IMR-90 (cell line): ENCODE measurements around the gene ADAMTS9. TPM values are rescaled to one million over a fixed set of nuclear protein-coding genes. Genes with fewer than 3 reads are reported as not detected.
A peak's percentile ranks its signal among the peaks of the same experiment; 100 is the strongest.

ENCODE experiments used
- ATAC-seq: fragments of 200-7000 bp; cut with Tn5 transposase; 2 replicates; pipeline ENCODE4 v1.9.1; 2020; ENCODE audit warnings: low read depth, mild to moderate bottlenecking, moderate library complexity
- BruUV-seq: library from RNA; stranded (reverse); fragments of 400-500 nt; replicated peaks from 2 replicates; lab custom pipeline; 2021; lab: Mats Ljungman, UMichigan
- CTCF ChIA-PET: fragments of 300-600 bp; formaldehyde crosslinking; extraction: SDS; loops from one replicate; lab custom pipeline; 2021; ENCODE audit warnings: antibody characterized with exemption; lab: Yijun Ruan, JAX
- POLR2A ChIA-PET: fragments of 300-600 bp; sonication (Branson Sonifier 250); formaldehyde crosslinking; loops from one replicate; lab custom pipeline; 2022; ENCODE audit warnings: antibody characterized with exemption; ENCODE audit not compliant: unreplicated experiment; lab: Charles Lee
- DNase-seq: peaks from one replicate; pipeline ENCODE4 v3.0.0; 2013
- H2AFZ ChIP-seq: replicated peaks from 2 replicates; pipeline ENCODE3; 2013; ENCODE audit warnings: low read length, mild to moderate bottlenecking; ENCODE audit not compliant: poor library complexity
- H2AK5ac ChIP-seq: 2 replicates; pipeline ENCODE4 v1.6.1; 2013; ENCODE audit warnings: low read depth, low read length, inconsistent platforms
- H2AK9ac ChIP-seq: replicated peaks from 2 replicates; pipeline ENCODE3; 2013; ENCODE audit warnings: mild to moderate bottlenecking, low read depth, low read length, moderate library complexity; ENCODE audit not compliant: poor library complexity
- H2BK120ac ChIP-seq: 2 replicates; pipeline ENCODE4 v1.6.1; 2013; ENCODE audit warnings: low read depth, low read length, inconsistent platforms
- H2BK15ac ChIP-seq: 3 replicates; pipeline ENCODE4 v1.6.1; 2013; ENCODE audit warnings: low read depth, low read length, inconsistent platforms
- H2BK20ac ChIP-seq: 2 replicates; pipeline ENCODE4 v1.6.1; 2013; ENCODE audit warnings: low read depth, mild to moderate bottlenecking, inconsistent platforms, low read length, moderate library complexity
- H2BK5ac ChIP-seq: 2 replicates; pipeline ENCODE4 v1.6.1; 2013; ENCODE audit warnings: mild to moderate bottlenecking, low read depth, low read length, inconsistent platforms; ENCODE audit not compliant: poor library complexity, severe bottlenecking
- H3K14ac ChIP-seq: replicated peaks from 2 replicates; pipeline ENCODE4 v1.6.1; 2013; ENCODE audit warnings: low read depth, low read length, inconsistent platforms
- H3K18ac ChIP-seq: 2 replicates; pipeline ENCODE4 v1.6.1; 2013; ENCODE audit warnings: low read depth, low read length, control low read depth
- H3K23ac ChIP-seq: 2 replicates; pipeline ENCODE4 v1.6.1; 2013; ENCODE audit warnings: low read depth, low read length, inconsistent platforms
- H3K27ac ChIP-seq: 2 replicates; pipeline ENCODE4 v1.5.1; 2013; ENCODE audit warnings: mild to moderate bottlenecking, control low read depth, low read length; ENCODE audit not compliant: insufficient read depth
- H3K27me3 ChIP-seq: 2 replicates; pipeline ENCODE4 v1.6.1; 2013; ENCODE audit warnings: low read length; ENCODE audit not compliant: control insufficient read depth, insufficient read depth
- H3K36me3 ChIP-seq: 2 replicates; pipeline ENCODE4 v1.6.1; 2013; ENCODE audit warnings: low read length, mixed read lengths; ENCODE audit not compliant: control insufficient read depth, insufficient read depth
- H3K4ac ChIP-seq: 2 replicates; pipeline ENCODE4 v1.6.1; 2013; ENCODE audit warnings: low read depth, low read length, inconsistent platforms
- H3K4me1 ChIP-seq: 2 replicates; pipeline ENCODE4 v1.6.1; 2013; ENCODE audit warnings: low read length, mixed read lengths; ENCODE audit not compliant: control insufficient read depth, insufficient read depth
- H3K4me2 ChIP-seq: 2 replicates; pipeline ENCODE4 v1.6.1; 2013; ENCODE audit warnings: low read depth, mild to moderate bottlenecking, control low read depth, low read length, moderate library complexity
- H3K4me3 ChIP-seq: 2 replicates; pipeline ENCODE4 v1.5.1; 2013; ENCODE audit warnings: low read depth, mild to moderate bottlenecking, control low read depth, low read length, moderate library complexity; ENCODE audit not compliant: insufficient read depth
- H3K56ac ChIP-seq: 2 replicates; pipeline ENCODE4 v1.6.1; 2013; ENCODE audit warnings: low read length, inconsistent platforms; ENCODE audit not compliant: insufficient read depth; ENCODE audit errors: extremely low read depth
- H3K79me1 ChIP-seq, 2 experiments: 2 replicates each; pipeline ENCODE4 v1.6.1; 2013; ENCODE audit warnings: low read length in 2 of 2, inconsistent platforms in 1 of 2, low read depth in 1 of 2
- H3K9ac ChIP-seq: 2 replicates; pipeline ENCODE4 v1.6.1; 2013; ENCODE audit warnings: low read depth, low read length, control low read depth
- H3K9me1 ChIP-seq: 2 replicates; pipeline ENCODE4 v1.6.1; 2013; ENCODE audit warnings: low read length, inconsistent platforms; ENCODE audit not compliant: insufficient read depth
- H3K9me3 ChIP-seq: 2 replicates; pipeline ENCODE4 v1.6.1; 2013; ENCODE audit warnings: low read length; ENCODE audit not compliant: control insufficient read depth, insufficient read depth
- H4K20me1 ChIP-seq: 2 replicates; pipeline ENCODE4 v1.6.1; 2013; ENCODE audit warnings: low read length, inconsistent platforms; ENCODE audit not compliant: insufficient read depth
- H4K5ac ChIP-seq: 2 replicates; pipeline ENCODE4 v1.6.1; 2013; ENCODE audit warnings: mild to moderate bottlenecking, low read depth, low read length, control low read depth
- H4K8ac ChIP-seq, 2 experiments: 2 replicates each; pipeline ENCODE4 v1.6.1; 2013; ENCODE audit warnings: low read depth in 2 of 2, low read length in 2 of 2, control low read depth in 1 of 2, inconsistent platforms in 1 of 2
- H4K91ac ChIP-seq: 2 replicates; pipeline ENCODE4 v1.6.1; 2013; ENCODE audit warnings: low read depth, low read length, inconsistent platforms; ENCODE audit not compliant: insufficient read depth
- BHLHE40 ChIP-seq: fragments of 150-350 bp; IDR thresholded peaks from 2 replicates; pipeline ENCODE4 v1.6.1; 2016; ENCODE audit warnings: mild to moderate bottlenecking, low read depth, low read length
- CEBPB ChIP-seq: IDR thresholded peaks from 2 replicates; pipeline ENCODE4 v1.6.1; 2012; ENCODE audit warnings: low read depth, low read length, improper control_type of control experiment
- CHD1 ChIP-seq: IDR thresholded peaks from 2 replicates; pipeline ENCODE4 v1.6.1; 2012; ENCODE audit warnings: low read depth, low read length, improper control_type of control experiment
- MAFK ChIP-seq: IDR thresholded peaks from 2 replicates; pipeline ENCODE4 v1.6.1; 2012; ENCODE audit warnings: low read depth, low read length, improper control_type of control experiment
- MAZ ChIP-seq: IDR thresholded peaks from 2 replicates; pipeline ENCODE4 v1.6.1; 2012; ENCODE audit warnings: low read depth, mild to moderate bottlenecking, low read length, improper control_type of control experiment, moderate library complexity, borderline replicate concordance
- MXI1 ChIP-seq: IDR thresholded peaks from 2 replicates; pipeline ENCODE4 v1.6.1; 2012; ENCODE audit warnings: low read depth, mild to moderate bottlenecking, low read length, moderate library complexity, borderline replicate concordance
- WGBS, 2 experiments: methylation state at CpG; one replicate each; pipeline versions ENCODE4 v1.1.5 to v1.1.7; 2013; ENCODE audit warnings: missing lambda C conversion rate in 2 of 2; ENCODE audit not compliant: insufficient read length in 1 of 2; ENCODE audit errors: extremely low coverage in 2 of 2; 5-methylcytosine and 5-hydroxymethylcytosine counted together
- dilution Hi-C: fragments of 300-500 bp; cut with HindIII; formaldehyde crosslinking; loops from one replicate; pipeline ENCODE4 v1.14.3; 2018; ENCODE audit warnings: low sequenced_read_pairs; ENCODE audit not compliant: unreplicated experiment
- in situ Hi-C: fragments of 300-500 bp; cut with MboI; formaldehyde crosslinking; loops from 3 replicates; pipeline ENCODE4 v1.14.3; 2019; ENCODE audit warnings: low sequenced_read_pairs, inconsistent platforms, mixed read lengths
- intact Hi-C: fragments of 100-400 bp; cut with micrococcal nuclease; formaldehyde crosslinking; loops from 2 replicates; pipeline ENCODE4 v1.10.0; 2022
- polyA plus RNA-seq, 3 experiments: library from polyadenylated mRNA; depleted of rRNA; stranded (reverse); fragments of >200 nt; gene quantifications; 2 replicates each; pipeline ENCODE4 v1.2.3, GENCODE V29; 2012; ENCODE audit warnings: low replicate concordance in 1 of 3
- total RNA-seq: library from RNA; depleted of rRNA; stranded (reverse); fragments of >200 nt; gene quantifications from 2 replicates; pipeline ENCODE4 v1.2.3, GENCODE V29; 2012
- TF ChIP-seq, protein P1 (sequence below): fragments of 150-350 bp; IDR thresholded peaks from 2 replicates; pipeline ENCODE4 v1.6.1; 2017; ENCODE audit warnings: mild to moderate bottlenecking, antibody characterized with exemption, low read length, low read depth
- TF ChIP-seq, protein P2 (sequence below): conservative IDR thresholded peaks from 2 replicates; pipeline ENCODE4 v1.5.1; 2012; ENCODE audit warnings: mild to moderate bottlenecking, low read depth, low read length, improper control_type of control experiment

ADAMTS9 gene
- total and polyA plus RNA-seq, 2 of the 4 experiments (the other 2 are of a cell fraction): 0.55 to 1.1 TPM

DNA sequence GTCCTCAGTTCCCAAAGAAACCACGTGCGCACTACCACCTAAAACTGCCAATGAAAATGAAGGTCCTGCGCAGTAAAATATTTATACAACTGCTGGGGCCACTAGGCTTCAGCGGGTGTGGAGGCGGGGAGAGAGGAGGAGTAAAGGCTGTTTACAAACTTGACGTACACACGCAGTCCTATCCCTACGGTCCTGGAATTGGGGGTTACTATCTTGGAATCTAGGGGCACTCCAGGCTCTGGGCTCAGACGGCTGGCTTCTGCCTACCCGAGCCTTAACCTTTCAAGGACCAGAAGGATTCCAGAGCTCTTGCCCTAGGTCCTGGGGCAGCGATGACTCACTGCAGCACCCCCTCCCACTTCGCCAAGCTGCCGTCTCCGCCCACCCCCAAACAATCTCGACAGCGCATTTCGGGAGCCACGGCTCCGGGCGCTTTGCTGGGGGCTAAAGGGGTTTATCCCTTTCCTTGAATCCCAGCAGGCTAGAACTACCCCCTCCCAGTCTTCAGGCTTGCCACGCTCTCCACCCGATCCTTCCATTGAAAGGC lies 3.0 kb downstream of the ADAMTS9 start:
- in situ Hi-C loops (no loop called here), dilution Hi-C loops (no loop called here), intact Hi-C loops (loop anchor here (5.0 kb wide), 2 partner anchors 488 to 753 kb away; no protein-coding TSS in a partner anchor)
- Histone ChIP-seq H2AFZ (peak overlapping the region; percentile 93), H3K56ac (peak overlapping the region; percentile 6; the same call in 1 of the 2 replicates), H3K4ac (peak overlapping the region; percentile 68; the same call in 1 of the 2 replicates), H2BK120ac (peak overlapping the region; percentile 42; the same call in 1 of the 2 replicates), H2BK5ac (peak overlapping the region; percentile 68), H2BK20ac (0 out of 2 replicates have a peak overlapping the region, but pooled peaks have one; percentile 55), H3K23ac (no peak overlapping the region), H2AK5ac (no peak overlapping the region), H3K27me3 (no peaks in the 10 kb centered on the region), H4K5ac (peak overlapping the region; percentile 62), H3K4me3 (peak overlapping the region; percentile 64), H3K79me1 (no peaks in the 10 kb centered on the region), H3K9me3 (no peaks in the 10 kb centered on the region), H3K9me1 (no peaks in the 10 kb centered on the region), H3K4me1 (peaks cover 3% of the 10 kb centered on the region; the same call in 1 of the 2 replicates), H4K8ac (peak overlapping the region; percentile 64 to 71; a peak in 2 of 4 replicates), H3K4me2 (peak overlapping the region; percentile 77), H3K9ac (peak overlapping the region; percentile 93), H3K36me3 (peaks cover 7% of the 10 kb centered on the region; the same call in 1 of the 2 replicates), H4K20me1 (no peaks in the 10 kb centered on the region; the same call in 1 of the 2 replicates), H2AK9ac (peak overlapping the region; percentile 22), H3K18ac (peak overlapping the region; percentile 62), H3K27ac (peak overlapping the region; percentile 86), H4K91ac (peak overlapping the region; percentile 57; the same call in 1 of the 2 replicates), H3K14ac (peak overlapping the region; percentile 10; the same call in 1 of the 2 replicates), H2BK15ac (peak overlapping the region; percentile 39; the same call in 1 of the 3 replicates)
- WGBS, 2 experiments: 0% methylated on average over 3 of the region's 22 CpGs; no CpG with 5 or more reads in 1 of the 2 experiments
- ChIA-PET CTCF (no interaction called here), POLR2A (no interaction called here)
- DNase-seq (peak; percentile 46), ATAC-seq (peak; percentile 10)
- BruUV-seq: no TSS peak
- TF ChIP-seq CEBPB: no peak
- TF ChIP-seq MAZ: no peak
- TF ChIP-seq, protein P1, sequence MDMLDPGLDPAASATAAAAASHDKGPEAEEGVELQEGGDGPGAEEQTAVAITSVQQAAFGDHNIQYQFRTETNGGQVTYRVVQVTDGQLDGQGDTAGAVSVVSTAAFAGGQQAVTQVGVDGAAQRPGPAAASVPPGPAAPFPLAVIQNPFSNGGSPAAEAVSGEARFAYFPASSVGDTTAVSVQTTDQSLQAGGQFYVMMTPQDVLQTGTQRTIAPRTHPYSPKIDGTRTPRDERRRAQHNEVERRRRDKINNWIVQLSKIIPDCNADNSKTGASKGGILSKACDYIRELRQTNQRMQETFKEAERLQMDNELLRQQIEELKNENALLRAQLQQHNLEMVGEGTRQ: no peak
- TF ChIP-seq MXI1: no peak
- no peak for TF ChIP-seq CHD1
- TF ChIP-seq, protein P2, sequence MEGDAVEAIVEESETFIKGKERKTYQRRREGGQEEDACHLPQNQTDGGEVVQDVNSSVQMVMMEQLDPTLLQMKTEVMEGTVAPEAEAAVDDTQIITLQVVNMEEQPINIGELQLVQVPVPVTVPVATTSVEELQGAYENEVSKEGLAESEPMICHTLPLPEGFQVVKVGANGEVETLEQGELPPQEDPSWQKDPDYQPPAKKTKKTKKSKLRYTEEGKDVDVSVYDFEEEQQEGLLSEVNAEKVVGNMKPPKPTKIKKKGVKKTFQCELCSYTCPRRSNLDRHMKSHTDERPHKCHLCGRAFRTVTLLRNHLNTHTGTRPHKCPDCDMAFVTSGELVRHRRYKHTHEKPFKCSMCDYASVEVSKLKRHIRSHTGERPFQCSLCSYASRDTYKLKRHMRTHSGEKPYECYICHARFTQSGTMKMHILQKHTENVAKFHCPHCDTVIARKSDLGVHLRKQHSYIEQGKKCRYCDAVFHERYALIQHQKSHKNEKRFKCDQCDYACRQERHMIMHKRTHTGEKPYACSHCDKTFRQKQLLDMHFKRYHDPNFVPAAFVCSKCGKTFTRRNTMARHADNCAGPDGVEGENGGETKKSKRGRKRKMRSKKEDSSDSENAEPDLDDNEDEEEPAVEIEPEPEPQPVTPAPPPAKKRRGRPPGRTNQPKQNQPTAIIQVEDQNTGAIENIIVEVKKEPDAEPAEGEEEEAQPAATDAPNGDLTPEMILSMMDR: no peak
- no peak for TF ChIP-seq MAFK
- TF ChIP-seq BHLHE40: no peak
